GM19043 (cell line): ENCODE results near the gene TUBA1B.
A peak's percentile ranks its signal among the peaks of the same experiment; 100 is the strongest.
"Not testable (repeated sequence)": the region's sequence is repeated elsewhere in the genome, so short reads cannot be mapped to it uniquely, and the experiment has no call there.

ENCODE experiments used
- ATAC-seq: cut with Tn5 transposase; IDR thresholded peaks from one replicate; pipeline ENCODE4 v1.9.1; 2021; ENCODE audit warnings: low read depth; ENCODE audit not compliant: unreplicated experiment

TUBA1B gene

GRCh38 chr12:49127971-49128370, 3.2 kb downstream of the TUBA1B start:
- not testable (repeated sequence) for ATAC-seq

DNA sequence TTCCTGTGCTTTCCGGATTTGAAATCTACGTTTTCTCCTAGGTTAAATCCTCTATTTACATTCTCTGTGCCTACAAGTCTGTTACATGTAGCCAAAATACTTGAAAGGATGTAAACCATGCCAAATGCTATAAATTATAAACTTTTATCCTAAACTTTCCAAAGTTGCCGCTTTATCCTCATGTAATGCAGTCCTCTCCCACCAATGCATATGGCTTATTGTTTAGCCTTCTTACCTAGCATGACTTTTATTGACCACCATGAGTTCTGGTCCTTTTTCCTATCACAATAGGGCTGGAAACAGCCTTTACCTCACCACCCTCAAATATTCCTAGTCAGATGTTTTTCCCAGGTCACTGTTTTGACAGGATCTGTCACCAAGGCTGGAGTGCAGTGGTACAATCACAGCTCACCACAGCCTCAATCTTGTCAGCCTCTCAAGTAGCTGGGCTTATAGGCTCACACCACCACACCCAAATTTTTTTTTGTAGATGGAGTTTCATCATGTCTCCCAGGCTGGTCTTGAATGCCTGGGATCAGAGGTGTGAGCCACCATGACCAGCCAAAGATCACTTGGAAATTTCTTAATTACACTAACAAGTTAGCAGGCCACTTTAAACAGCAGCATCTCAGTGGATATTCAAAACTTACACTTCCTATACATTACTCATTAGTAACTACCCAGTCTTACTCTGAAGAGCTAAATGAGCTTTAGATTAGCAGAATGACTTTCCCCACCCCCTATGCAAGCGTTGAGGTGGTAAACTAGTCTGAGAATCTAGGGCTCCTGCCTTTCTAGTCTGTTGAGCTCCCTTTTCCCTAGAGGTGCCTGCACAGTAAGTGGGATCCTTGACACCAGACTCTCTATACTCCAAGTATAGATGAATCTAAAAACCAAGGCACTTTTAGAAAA, 4.1 kb downstream of the TUBA1B start:
- ATAC-seq: no peak

DNA sequence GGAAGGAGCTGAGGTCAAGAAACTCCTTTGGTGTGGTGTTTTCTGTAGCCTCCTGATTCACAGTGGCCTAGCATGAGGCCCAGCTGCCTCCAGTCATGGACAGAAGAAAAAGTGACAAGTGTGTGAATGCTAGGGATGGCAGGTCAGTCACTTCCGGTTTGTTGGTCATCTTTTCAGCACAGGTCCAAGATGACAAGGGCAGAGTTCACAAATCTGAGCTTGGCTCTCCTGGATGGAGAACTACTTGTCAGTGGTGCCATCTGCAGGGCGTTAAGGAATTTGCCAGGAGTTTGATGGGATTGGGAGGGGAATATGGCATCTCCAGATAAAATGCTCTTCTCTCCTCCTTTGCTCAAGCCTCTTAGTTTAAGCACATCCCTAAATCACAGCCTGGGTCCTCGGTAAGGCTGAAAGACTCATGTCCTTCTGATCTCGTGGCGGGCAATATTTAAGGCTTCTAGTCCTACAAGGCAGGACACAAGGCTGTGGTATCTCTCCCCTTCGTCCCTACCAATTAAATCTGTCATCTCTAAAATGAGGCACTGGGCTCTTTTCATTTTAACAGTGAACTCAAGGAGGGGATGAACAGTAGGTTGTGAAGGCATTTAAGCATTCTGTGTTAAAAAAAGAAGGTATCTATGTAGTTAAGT, 10.0 kb downstream of the TUBA1B start:
- ATAC-seq: no peak

- ATAC-seq: no peak
Measured at GRCh38 chr12:49111206-49111605, 20.0 kb downstream of the TUBA1B start.

- peak; percentile 99 for ATAC-seq
Measured at GRCh38 chr12:49110464-49111155, 20.6 kb downstream of the TUBA1B start, which contains the start of gene LMBR1L. Gene LMBR1L, minus strand, starts transcription at chr12:49110847. Its CDS starts 292 bp downstream, at chr12:49110555.

DNA sequence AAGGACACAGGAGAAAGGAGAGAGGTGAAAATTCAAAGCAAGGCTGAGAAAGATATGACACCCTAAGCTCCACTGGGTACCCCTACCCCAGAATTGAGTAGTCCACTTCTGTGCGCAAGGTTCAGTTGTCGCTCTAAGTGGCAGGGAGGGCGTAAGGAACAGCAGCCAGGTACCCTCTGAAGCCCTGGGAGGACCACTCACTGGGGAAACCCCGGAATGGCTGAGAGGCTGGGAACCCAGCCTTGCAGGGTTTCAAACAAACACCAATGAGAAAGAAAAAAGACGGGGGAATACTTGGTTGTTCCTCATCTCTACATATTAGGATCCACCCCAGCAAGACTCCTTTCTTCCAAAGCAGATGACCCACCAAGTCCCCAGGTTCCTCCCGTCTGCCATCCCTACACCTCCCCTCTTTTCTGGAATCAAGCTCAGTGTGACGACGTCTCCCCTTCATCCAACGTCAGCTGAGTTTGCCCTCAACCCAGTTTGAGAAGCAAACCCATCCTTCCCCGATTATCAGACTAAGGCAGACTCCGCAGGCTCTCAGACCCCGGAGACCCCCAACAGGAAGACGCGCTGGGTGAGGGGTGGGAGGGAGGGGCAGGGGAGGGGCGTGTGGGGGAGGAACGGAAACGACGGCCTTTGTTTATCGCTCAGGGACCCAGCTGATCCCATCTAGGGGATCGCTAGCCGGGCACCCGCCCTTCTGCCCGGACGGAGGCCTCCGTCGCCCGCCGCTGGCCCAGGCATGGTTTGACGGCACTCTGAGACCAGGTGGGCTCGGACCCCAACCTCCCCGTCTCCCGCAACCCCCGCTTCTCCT, 21.3 kb downstream of the TUBA1B start:
- no peak for ATAC-seq

- ATAC-seq: no peak
Measured at GRCh38 chr12:49108958-49109404, 22.2 kb downstream of the TUBA1B start.

DNA sequence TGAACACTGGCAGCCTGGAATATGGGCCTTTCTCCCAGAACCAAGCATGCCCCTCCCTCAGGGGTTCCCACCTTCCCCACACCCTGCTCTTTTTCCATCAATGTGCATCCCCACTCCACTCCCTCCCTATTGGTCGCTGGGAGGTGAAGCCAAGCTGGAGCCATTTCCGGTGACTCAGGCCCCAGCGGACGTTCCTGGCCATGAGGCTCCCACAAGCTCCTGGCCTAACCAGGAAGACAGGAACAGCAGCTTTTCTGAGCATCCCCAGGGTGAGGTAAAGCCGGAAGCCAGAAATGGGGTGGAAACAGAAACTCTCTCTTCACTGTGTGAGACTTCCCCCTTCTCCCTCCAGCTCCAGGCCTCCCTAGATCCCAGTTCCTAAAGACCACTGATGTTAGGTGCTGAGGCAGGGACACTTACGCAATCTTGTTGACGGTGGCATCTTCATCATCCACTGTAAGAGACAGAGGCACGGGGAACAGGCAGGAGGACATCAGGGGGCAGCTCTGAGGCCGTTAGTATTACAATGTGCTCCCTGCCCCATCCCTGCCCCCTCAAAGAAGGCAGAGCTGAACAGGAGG, 25.6 kb downstream of the TUBA1B start:
- no peak for ATAC-seq

DNA sequence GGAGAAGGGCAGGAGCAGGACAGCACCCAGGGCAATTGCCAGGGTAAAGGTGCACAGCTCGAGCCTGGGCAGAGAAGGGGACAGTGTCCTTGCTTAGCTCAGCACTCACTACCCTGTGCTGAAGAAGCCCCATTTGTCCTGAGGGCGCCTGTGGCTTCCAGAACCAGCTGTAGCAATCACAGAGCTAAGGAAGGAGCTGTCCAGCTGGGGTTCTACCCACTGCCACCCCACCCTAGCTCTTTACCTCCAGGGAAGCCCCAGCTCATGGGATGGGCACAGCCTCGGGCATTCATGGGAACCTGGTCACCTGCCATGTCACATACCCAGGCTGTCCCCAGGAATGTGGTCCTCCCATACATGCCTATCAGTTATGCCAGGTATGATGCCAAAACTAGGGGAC, 26.4 kb downstream of the TUBA1B start:
- ATAC-seq: no peak

GRCh38 chr12:49100380-49100779, 30.8 kb downstream of the TUBA1B start:
- no peak for ATAC-seq

DNA sequence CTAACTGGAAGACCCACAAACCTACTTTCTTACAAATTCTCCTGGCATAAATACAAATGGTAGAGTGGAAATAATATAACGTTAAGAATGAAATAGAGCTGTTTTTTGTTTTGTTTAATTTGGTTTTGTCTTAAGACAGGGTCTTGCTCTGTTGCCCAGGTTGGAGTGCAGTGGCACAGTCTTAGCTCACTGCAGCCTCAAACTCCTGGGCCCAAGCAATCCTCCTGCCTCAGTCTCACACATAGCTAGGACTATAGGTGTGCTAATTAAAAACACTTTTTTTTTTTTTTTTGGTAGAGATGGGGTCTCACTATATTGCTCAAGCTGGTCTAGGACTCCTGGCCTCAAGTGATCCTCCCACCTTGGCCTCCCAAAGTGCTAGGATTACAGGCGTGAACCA, 32.5 kb downstream of the TUBA1B start:
- ATAC-seq: no peak

- ATAC-seq: no peak
Measured at GRCh38 chr12:49098035-49098451, 33.2 kb downstream of the TUBA1B start.

DNA sequence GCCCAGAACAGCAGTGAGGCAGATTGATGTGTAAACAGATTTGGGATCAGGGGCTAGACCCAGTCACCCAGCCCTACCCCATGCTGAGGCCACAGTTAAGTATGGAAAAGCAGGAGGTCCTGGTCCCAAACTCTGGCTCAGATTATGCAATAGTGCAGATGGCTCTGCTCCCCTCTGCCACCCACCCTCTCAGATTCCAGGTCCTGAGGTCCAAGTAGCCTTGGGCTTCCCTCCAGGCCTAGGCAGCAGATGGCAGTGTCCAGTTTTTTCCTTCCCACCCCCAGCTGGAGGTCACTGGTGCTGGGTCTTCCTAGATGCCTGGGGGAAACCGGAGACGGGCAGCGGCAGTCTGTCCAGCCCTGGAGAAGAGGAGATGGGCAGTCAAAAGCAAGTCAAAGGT, 33.8 kb downstream of the TUBA1B start:
- no peak for ATAC-seq

- no peak for ATAC-seq
Measured at GRCh38 chr12:49094975-49095365, 36.2 kb downstream of the TUBA1B start.

- ATAC-seq: no peak
Measured at GRCh38 chr12:49094160-49094974, 36.8 kb downstream of the TUBA1B start, which contains the start of gene DHH. Gene DHH, minus strand, starts transcription at chr12:49094801. Its CDS starts 289 bp downstream, at chr12:49094512.

DNA sequence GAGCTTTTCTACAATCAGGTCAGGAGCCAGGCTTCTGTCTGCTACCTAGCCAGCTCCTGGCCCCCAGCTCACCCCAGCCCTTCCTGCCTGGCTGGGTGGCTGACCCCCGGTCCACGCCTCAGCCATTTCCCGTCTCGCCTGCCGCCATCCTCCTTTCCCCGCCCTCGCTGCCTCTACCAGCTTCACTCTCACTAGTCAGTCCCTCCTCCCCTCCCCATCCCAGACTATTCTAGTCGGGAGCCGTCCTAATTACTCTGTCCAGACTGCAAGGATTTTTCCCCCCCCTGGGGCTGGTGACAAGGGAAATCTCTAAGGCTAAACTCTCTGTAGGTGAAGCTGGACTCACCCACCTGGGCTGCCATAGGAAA, 37.4 kb downstream of the TUBA1B start:
- no peak for ATAC-seq

DNA sequence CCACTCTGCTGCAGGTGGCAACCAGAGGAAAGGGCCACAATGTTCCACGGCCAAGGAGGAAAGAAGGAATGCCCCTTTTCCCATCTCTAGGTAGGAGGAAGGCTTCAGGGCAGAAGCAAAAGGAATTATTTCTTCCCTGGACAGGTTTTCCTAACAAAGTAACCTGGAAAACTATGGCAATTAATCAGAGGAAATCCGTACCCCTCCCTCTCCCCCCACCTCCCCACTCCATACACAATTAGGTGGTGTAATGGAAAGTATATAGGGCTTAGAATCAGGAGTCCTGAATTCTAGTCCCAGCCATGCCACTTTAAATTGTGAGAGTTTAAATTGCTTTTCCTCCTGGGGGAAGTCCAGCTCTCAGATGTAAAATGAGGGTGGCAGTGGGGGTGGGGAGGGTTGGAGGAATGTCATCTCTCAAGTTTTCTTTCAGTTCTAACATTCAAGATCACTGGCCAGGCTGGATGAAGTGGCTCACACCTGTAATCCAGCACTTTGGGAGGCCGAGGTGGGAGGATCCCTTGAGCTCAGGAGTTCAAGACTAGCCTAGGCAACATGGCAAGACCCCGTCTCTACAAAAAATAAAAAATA, 38.3 kb downstream of the TUBA1B start:
- no peak for ATAC-seq

DNA sequence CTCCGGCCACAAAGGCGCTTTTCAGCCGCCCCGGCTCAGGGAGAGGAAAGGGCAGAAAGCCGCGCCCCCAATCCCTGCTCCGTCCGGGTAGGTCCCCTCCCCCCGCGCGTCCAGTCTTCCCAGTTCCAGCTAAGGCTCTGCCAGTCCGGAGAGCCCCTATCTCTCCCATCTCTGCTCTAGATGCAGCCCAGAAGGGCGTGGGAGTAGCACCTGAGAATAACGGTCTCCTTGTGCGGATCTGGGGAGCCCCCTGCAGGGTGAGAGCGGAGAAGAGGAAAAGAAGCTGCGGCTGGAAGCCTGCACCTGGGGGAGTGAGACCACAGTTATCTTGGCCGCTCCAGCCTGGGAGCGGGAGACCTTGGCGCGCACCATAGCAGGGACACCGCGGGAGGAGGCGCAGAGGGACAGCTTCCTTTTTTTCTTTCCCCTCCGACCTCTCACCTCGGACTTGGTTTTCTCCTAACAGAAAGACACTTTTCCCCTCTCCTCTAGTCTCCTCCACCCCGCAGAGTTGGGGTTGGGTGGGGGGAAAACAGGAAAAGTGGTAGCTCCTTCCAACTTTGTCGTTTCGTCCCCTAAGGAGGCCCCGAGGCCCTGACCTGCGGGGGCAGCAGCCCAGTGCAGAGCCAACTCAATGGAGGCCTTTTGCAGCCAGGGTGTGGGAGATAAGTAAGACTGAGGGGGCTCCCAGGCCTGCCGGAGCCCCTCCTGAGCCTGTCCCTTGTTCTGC, 38.9 kb downstream of the TUBA1B start:
- ATAC-seq: no peak
